Measurements from ENCODE around the gene BPIFB4.

The BPIFB4 gene

GRCh38 chr20:33079259-33079658 lies at the start of gene BPIFB4:
BPIFB4 (plus strand) TSS chr20:33079643; CDS start chr20:33081527, 1,884 bp downstream.
- Histone ChIP-seq H3K9ac (ENCODE audit: insufficient read length) (no peak within 1 kb of the TSS), H3K9me3 (ENCODE audit: low read depth, low read length) (no peaks in the 10 kb centered on the region), H3K36me3 (ENCODE audit: insufficient read depth, low read length) (no peaks in the 10 kb centered on the region), H3K27ac (no peak within 1 kb of the TSS), H3K4me3 (no peak within 1 kb of the TSS)
- no peak for DNase-seq (ENCODE audit: low read depth, low spot score)
- TF ChIP-seq EZH2 (IDR thresholded peaks at IDR 0.05) (no peak), POLR2AphosphoS5 (IDR thresholded peaks at IDR 0.05; ENCODE audit: borderline replicate concordance, low read depth, low read length) (no peak), FOXP2 (optimal IDR thresholded peaks at IDR 0.05; ENCODE audit: control extremely low read depth, extremely low read length, insufficient read depth) (no peak)

- no peak for DNase-seq (ENCODE audit: low read depth, low spot score)
- Histone ChIP-seq H3K36me3 (ENCODE audit: insufficient read depth, low read length) (no peaks in the 10 kb centered on the region), H3K4me3 (no peak overlapping the region), H3K9ac (ENCODE audit: insufficient read length) (no peak overlapping the region), H3K27ac (no peak overlapping the region), H3K9me3 (ENCODE audit: low read depth, low read length) (no peaks in the 10 kb centered on the region)
- TF ChIP-seq POLR2AphosphoS5 (IDR thresholded peaks at IDR 0.05; ENCODE audit: borderline replicate concordance, low read depth, low read length) (no peak), FOXP2 (optimal IDR thresholded peaks at IDR 0.05; ENCODE audit: control extremely low read depth, extremely low read length, insufficient read depth) (no peak)
These were observed 49.4 kb upstream of the BPIFB4 start for GRCh38 chr20:33030076-33030475.

GRCh38 chr20:33030569-33030968 lies 48.9 kb upstream of the BPIFB4 start:
- DNase-seq (ENCODE audit: low read depth, low spot score) = no peak
- TF ChIP-seq FOXP2 (optimal IDR thresholded peaks at IDR 0.05; ENCODE audit: control extremely low read depth, extremely low read length, insufficient read depth) (no peak), EZH2 (IDR thresholded peaks at IDR 0.05) (no peak), POLR2AphosphoS5 (IDR thresholded peaks at IDR 0.05; ENCODE audit: borderline replicate concordance, low read depth, low read length) (no peak)
- no peak overlapping the region for H3K4me3 ChIP-seq

GRCh38 chr20:33031531-33031930 lies 47.9 kb upstream of the BPIFB4 start, which contains the start of gene BPIFB6:
BPIFB6 (plus strand) TSS chr20:33031648; CDS start chr20:33031648, 0 bp downstream.
- Histone ChIP-seq H3K36me3 (ENCODE audit: insufficient read depth, low read length) (no peaks in the 10 kb centered on the region), H3K27ac (no peak within 1 kb of the TSS), H3K9me3 (ENCODE audit: low read depth, low read length) (no peaks in the 10 kb centered on the region), H3K9ac (ENCODE audit: insufficient read length) (no peak within 1 kb of the TSS), H3K4me3 (no peak within 1 kb of the TSS)
- no peak for TF ChIP-seq EZH2 (IDR thresholded peaks at IDR 0.05)
- no peak for TF ChIP-seq POLR2AphosphoS5 (IDR thresholded peaks at IDR 0.05; ENCODE audit: borderline replicate concordance, low read depth, low read length)
- no peak for TF ChIP-seq FOXP2 (optimal IDR thresholded peaks at IDR 0.05; ENCODE audit: control extremely low read depth, extremely low read length, insufficient read depth)
- DNase-seq (ENCODE audit: low read depth, low spot score) = no peak

More at GRCh38 chr20:33030569-33030968, 48.9 kb upstream of the BPIFB4 start:
- H3K9me3 ChIP-seq (ENCODE audit: low read depth, low read length) = no peaks in the 10 kb centered on the region
- no peak overlapping the region for H3K9ac ChIP-seq (ENCODE audit: insufficient read length)
- H3K36me3 ChIP-seq (ENCODE audit: insufficient read depth, low read length) = no peaks in the 10 kb centered on the region
- no peak overlapping the region for H3K27ac ChIP-seq

GRCh38 chr20:33032555-33032954 lies 46.9 kb upstream of the BPIFB4 start:
- Histone ChIP-seq H3K27ac (no peak overlapping the region), H3K36me3 (ENCODE audit: insufficient read depth, low read length) (no peaks in the 10 kb centered on the region), H3K4me3 (no peak overlapping the region), H3K9ac (ENCODE audit: insufficient read length) (no peak overlapping the region), H3K9me3 (ENCODE audit: low read depth, low read length) (no peaks in the 10 kb centered on the region)
- no peak for DNase-seq (ENCODE audit: low read depth, low spot score)
- TF ChIP-seq FOXP2 (optimal IDR thresholded peaks at IDR 0.05; ENCODE audit: control extremely low read depth, extremely low read length, insufficient read depth) (no peak), POLR2AphosphoS5 (IDR thresholded peaks at IDR 0.05; ENCODE audit: borderline replicate concordance, low read depth, low read length) (no peak), EZH2 (IDR thresholded peaks at IDR 0.05) (no peak)

GRCh38 chr20:33033381-33033780 lies 46.1 kb upstream of the BPIFB4 start:
- H3K9ac ChIP-seq (ENCODE audit: insufficient read length) = no peak overlapping the region
- no peak overlapping the region for H3K27ac ChIP-seq
- DNase-seq (ENCODE audit: low read depth, low spot score) = no peak

GRCh38 chr20:33034115-33034514 lies 45.3 kb upstream of the BPIFB4 start:
- Histone ChIP-seq H3K4me3 (no peak overlapping the region), H3K9me3 (ENCODE audit: low read depth, low read length) (no peaks in the 10 kb centered on the region), H3K9ac (ENCODE audit: insufficient read length) (no peak overlapping the region), H3K36me3 (ENCODE audit: insufficient read depth, low read length) (no peaks in the 10 kb centered on the region), H3K27ac (no peak overlapping the region)
- DNase-seq (ENCODE audit: low read depth, low spot score) = no peak
- TF ChIP-seq FOXP2 (optimal IDR thresholded peaks at IDR 0.05; ENCODE audit: control extremely low read depth, extremely low read length, insufficient read depth) (no peak), POLR2AphosphoS5 (IDR thresholded peaks at IDR 0.05; ENCODE audit: borderline replicate concordance, low read depth, low read length) (no peak), EZH2 (IDR thresholded peaks at IDR 0.05) (no peak)

More at GRCh38 chr20:33033381-33033780, 46.1 kb upstream of the BPIFB4 start:
- TF ChIP-seq EZH2 (IDR thresholded peaks at IDR 0.05) (no peak), FOXP2 (optimal IDR thresholded peaks at IDR 0.05; ENCODE audit: control extremely low read depth, extremely low read length, insufficient read depth) (no peak), POLR2AphosphoS5 (IDR thresholded peaks at IDR 0.05; ENCODE audit: borderline replicate concordance, low read depth, low read length) (no peak)
- Histone ChIP-seq H3K4me3 (no peak overlapping the region), H3K36me3 (ENCODE audit: insufficient read depth, low read length) (no peaks in the 10 kb centered on the region), H3K9me3 (ENCODE audit: low read depth, low read length) (no peaks in the 10 kb centered on the region)

- H3K36me3 ChIP-seq (ENCODE audit: insufficient read depth, low read length) = no peaks in the 10 kb centered on the region
- H3K9ac ChIP-seq (ENCODE audit: insufficient read length) = no peak overlapping the region
- TF ChIP-seq POLR2AphosphoS5 (IDR thresholded peaks at IDR 0.05; ENCODE audit: borderline replicate concordance, low read depth, low read length) = no peak
- TF ChIP-seq FOXP2 (optimal IDR thresholded peaks at IDR 0.05; ENCODE audit: control extremely low read depth, extremely low read length, insufficient read depth) = no peak
- no peak for TF ChIP-seq EZH2 (IDR thresholded peaks at IDR 0.05)
- H3K4me3 ChIP-seq = no peak overlapping the region
- no peak overlapping the region for H3K27ac ChIP-seq
- H3K9me3 ChIP-seq (ENCODE audit: low read depth, low read length) = no peaks in the 10 kb centered on the region
- DNase-seq (ENCODE audit: low read depth, low spot score) = no peak
These were observed 44.4 kb upstream of the BPIFB4 start for GRCh38 chr20:33034901-33035492.

- Histone ChIP-seq H3K9ac (ENCODE audit: insufficient read length) (no peak overlapping the region), H3K36me3 (ENCODE audit: insufficient read depth, low read length) (no peaks in the 10 kb centered on the region), H3K27ac (no peak overlapping the region), H3K4me3 (no peak overlapping the region), H3K9me3 (ENCODE audit: low read depth, low read length) (no peaks in the 10 kb centered on the region)
- TF ChIP-seq FOXP2 (optimal IDR thresholded peaks at IDR 0.05; ENCODE audit: control extremely low read depth, extremely low read length, insufficient read depth) (no peak), POLR2AphosphoS5 (IDR thresholded peaks at IDR 0.05; ENCODE audit: borderline replicate concordance, low read depth, low read length) (no peak), EZH2 (IDR thresholded peaks at IDR 0.05) (no peak)
- no peak for DNase-seq (ENCODE audit: low read depth, low spot score)
These were observed 42.0 kb upstream of the BPIFB4 start for GRCh38 chr20:33037456-33037855.
